OCI-LY7 (cell line): Measurements from ENCODE around the gene TFG.
"Not testable (repeated sequence)": the region's sequence is repeated elsewhere in the genome, so short reads cannot be mapped to it uniquely, and the experiment has no call there.

Source experiments
- EZH2phosphoT487 ChIP-seq: fragments of 200-600 bp; sonication (generic); IDR thresholded peaks from 2 replicates; pipeline ENCODE4 v1.6.1; 2018; ENCODE audit warnings: low read depth, borderline replicate concordance, mild to moderate bottlenecking, mixed run types, antibody characterized with exemption, low read length, moderate library complexity, mixed read lengths
- TF ChIP-seq, protein P1 (sequence below): fragments of 200-600 bp; sonication (generic); conservative IDR thresholded peaks from 2 replicates; pipeline ENCODE4 v1.5.1; 2014; ENCODE audit warnings: mild to moderate bottlenecking, antibody characterized with exemption, low read length, moderate library complexity, mixed read lengths

GRCh38 chr3:100666699-100667098 lies 42.6 kb upstream of the TFG start:
- TF ChIP-seq, protein P1, sequence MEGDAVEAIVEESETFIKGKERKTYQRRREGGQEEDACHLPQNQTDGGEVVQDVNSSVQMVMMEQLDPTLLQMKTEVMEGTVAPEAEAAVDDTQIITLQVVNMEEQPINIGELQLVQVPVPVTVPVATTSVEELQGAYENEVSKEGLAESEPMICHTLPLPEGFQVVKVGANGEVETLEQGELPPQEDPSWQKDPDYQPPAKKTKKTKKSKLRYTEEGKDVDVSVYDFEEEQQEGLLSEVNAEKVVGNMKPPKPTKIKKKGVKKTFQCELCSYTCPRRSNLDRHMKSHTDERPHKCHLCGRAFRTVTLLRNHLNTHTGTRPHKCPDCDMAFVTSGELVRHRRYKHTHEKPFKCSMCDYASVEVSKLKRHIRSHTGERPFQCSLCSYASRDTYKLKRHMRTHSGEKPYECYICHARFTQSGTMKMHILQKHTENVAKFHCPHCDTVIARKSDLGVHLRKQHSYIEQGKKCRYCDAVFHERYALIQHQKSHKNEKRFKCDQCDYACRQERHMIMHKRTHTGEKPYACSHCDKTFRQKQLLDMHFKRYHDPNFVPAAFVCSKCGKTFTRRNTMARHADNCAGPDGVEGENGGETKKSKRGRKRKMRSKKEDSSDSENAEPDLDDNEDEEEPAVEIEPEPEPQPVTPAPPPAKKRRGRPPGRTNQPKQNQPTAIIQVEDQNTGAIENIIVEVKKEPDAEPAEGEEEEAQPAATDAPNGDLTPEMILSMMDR = not testable (repeated sequence)
- not testable (repeated sequence) for TF ChIP-seq EZH2phosphoT487
